OCI-LY7 (cell line): Measurements from ENCODE around the gene GOLGA8H.
"Not testable (repeated sequence)": the region's sequence is repeated elsewhere in the genome, so short reads cannot be mapped to it uniquely, and the experiment has no call there.

Experiments
- CTCF ChIP-seq: fragments of 200-600 bp; sonication (generic); conservative IDR thresholded peaks from 2 replicates; pipeline ENCODE4 v1.5.1; 2014; ENCODE audit warnings: mild to moderate bottlenecking, antibody characterized with exemption, low read length, moderate library complexity, mixed read lengths
- EZH2phosphoT487 ChIP-seq: fragments of 200-600 bp; sonication (generic); IDR thresholded peaks from 2 replicates; pipeline ENCODE4 v1.6.1; 2018; ENCODE audit warnings: low read depth, borderline replicate concordance, mild to moderate bottlenecking, mixed run types, antibody characterized with exemption, low read length, moderate library complexity, mixed read lengths

GRCh38 chr15:30661154-30661553, 57.3 kb downstream of the GOLGA8H start:
- TF ChIP-seq EZH2phosphoT487, result not testable (repeated sequence)
- peak; percentile 77 for TF ChIP-seq CTCF
